Measurements from ENCODE around the gene SEMA4C.

SEMA4C gene

DNA sequence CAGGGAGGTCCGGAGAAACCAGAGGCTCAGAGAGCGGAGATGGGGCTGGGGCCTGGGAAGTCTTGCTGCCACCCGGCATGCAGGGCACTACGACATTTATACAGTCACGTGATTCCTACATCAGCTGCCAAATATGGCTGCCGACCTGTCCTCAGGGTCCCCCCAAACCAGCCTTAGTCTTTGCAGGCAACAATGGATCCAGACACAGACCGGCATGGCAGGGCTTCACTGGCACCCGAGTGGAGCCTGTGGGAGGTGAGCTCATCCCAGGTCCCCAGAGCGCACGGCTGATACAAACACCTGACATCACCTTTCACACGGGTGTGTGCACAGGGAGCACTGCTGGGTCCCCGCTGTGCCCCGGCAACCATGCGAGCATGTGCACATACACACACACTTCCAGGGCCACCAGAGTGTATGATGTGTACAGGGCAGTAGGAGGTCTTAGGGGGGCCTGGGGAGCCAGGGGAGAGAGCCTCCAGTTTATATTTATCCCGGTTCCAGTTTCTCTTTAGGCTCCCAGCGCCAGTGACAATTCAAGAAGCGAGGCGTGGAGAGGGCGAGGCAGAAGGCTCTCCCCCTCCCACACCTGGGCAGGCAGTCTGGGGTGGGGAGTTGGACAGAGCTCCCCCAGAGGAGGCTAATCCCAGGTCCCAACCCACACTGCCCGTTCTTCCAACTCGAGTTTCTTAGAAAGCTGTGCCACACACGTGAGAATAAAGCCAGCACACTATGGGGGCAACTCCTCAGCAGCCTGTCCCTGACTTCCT lies 2.7 kb downstream of the SEMA4C start:
- Histone ChIP-seq H3K4me1 (ENCODE audit: control insufficient read depth in 2 of 2, insufficient read depth in 1 of 2, low read depth in 1 of 2, low read length in 2 of 2) (peaks cover 9 to 16% of the 10 kb centered on the region in 2 donors), H3K23ac (ENCODE audit: low read depth, low read length, poor library complexity) (peak overlapping the region; percentile 66), H3K27me3 (ENCODE audit: control insufficient read depth in 3 of 3, insufficient read depth in 3 of 3, low read depth in 1 of 3, low read length in 3 of 3) (no peaks in the 10 kb centered on the region), H2BK12ac (ENCODE audit: low read length) (no peak overlapping the region), H2AK5ac (ENCODE audit: low read depth, low read length) (peak overlapping the region; percentile 3), H4K8ac (ENCODE audit: low read depth, low read length) (no peak overlapping the region), H3K18ac (ENCODE audit: low read length) (no peak overlapping the region), H2BK15ac (ENCODE audit: low read length) (no peak overlapping the region), H3K14ac (ENCODE audit: low read length) (peak overlapping the region; percentile 5), H3K27ac (replicated peaks; ENCODE audit: low read length) (no peak overlapping the region), H3K79me1 (ENCODE audit: low read depth, low read length) (peaks cover 41% of the 10 kb centered on the region), H3K36me3 (replicated peaks in 1 of 2; ENCODE audit: control insufficient read depth in 2 of 2, insufficient read depth in 2 of 2, low read length in 2 of 2) (peaks cover 48 to 53% of the 10 kb centered on the region in 2 donors), H2BK5ac (ENCODE audit: low read length) (no peak overlapping the region), H3K9ac (ENCODE audit: low read depth, low read length, poor library complexity) (peak overlapping the region; percentile 93), H4K91ac (ENCODE audit: low read depth, low read length, poor library complexity) (no peak overlapping the region), H3K4me3 (ENCODE audit: low read length in 2 of 2) (peak overlapping the region; percentile 93 to 95), H3K4ac (ENCODE audit: low read length) (no peak overlapping the region), H3K4me2 (ENCODE audit: insufficient read depth, low read length, poor library complexity, severe bottlenecking) (peak overlapping the region; percentile 58), H3K9me3 (replicated peaks in 1 of 2; ENCODE audit: control insufficient read depth in 2 of 2, insufficient read depth in 1 of 2, low read depth in 1 of 2, low read length in 2 of 2) (no peaks in the 10 kb centered on the region), H2BK120ac (ENCODE audit: low read depth, low read length) (no peak overlapping the region), H2AFZ (ENCODE audit: low read length) (no peak overlapping the region)
- no peak for DNase-seq (ENCODE audit: low spot score)
- no CpG with 5 or more reads among the region's 22 CpGs for WGBS, 2 donors (ENCODE audit: extremely low coverage in 2 of 2, insufficient read length in 2 of 2, insufficient replicate concordance in 1 of 2)

GRCh38 chr2:96866586-96866985 lies 3.3 kb downstream of the SEMA4C start:
- Histone ChIP-seq H3K9ac (ENCODE audit: low read depth, low read length, poor library complexity) (peak overlapping the region; percentile 7), H3K14ac (ENCODE audit: low read length) (no peak overlapping the region), H3K27me3 (ENCODE audit: control insufficient read depth in 3 of 3, insufficient read depth in 3 of 3, low read depth in 1 of 3, low read length in 3 of 3) (no peaks in the 10 kb centered on the region), H2BK120ac (ENCODE audit: low read depth, low read length) (no peak overlapping the region), H3K36me3 (replicated peaks in 1 of 2; ENCODE audit: control insufficient read depth in 2 of 2, insufficient read depth in 2 of 2, low read length in 2 of 2) (peaks cover 53 to 59% of the 10 kb centered on the region in 2 donors), H2BK15ac (ENCODE audit: low read length) (no peak overlapping the region), H3K4me3 (ENCODE audit: low read length in 2 of 2) (peak overlapping the region in 1 of 2 donors; percentile 93), H3K9me3 (replicated peaks in 1 of 2; ENCODE audit: control insufficient read depth in 2 of 2, insufficient read depth in 1 of 2, low read depth in 1 of 2, low read length in 2 of 2) (no peaks in the 10 kb centered on the region), H2AK5ac (ENCODE audit: low read depth, low read length) (no peak overlapping the region), H4K91ac (ENCODE audit: low read depth, low read length, poor library complexity) (no peak overlapping the region), H3K23ac (ENCODE audit: low read depth, low read length, poor library complexity) (peak overlapping the region; percentile 66), H3K18ac (ENCODE audit: low read length) (no peak overlapping the region), H3K4ac (ENCODE audit: low read length) (no peak overlapping the region), H2BK12ac (ENCODE audit: low read length) (no peak overlapping the region), H3K4me1 (ENCODE audit: control insufficient read depth in 2 of 2, insufficient read depth in 1 of 2, low read depth in 1 of 2, low read length in 2 of 2) (peaks cover 9 to 16% of the 10 kb centered on the region in 2 donors), H3K27ac (replicated peaks; ENCODE audit: low read length) (no peak overlapping the region), H4K8ac (ENCODE audit: low read depth, low read length) (no peak overlapping the region), H2BK5ac (ENCODE audit: low read length) (peak overlapping the region; percentile 68), H3K79me1 (ENCODE audit: low read depth, low read length) (peaks cover 41% of the 10 kb centered on the region), H3K4me2 (ENCODE audit: insufficient read depth, low read length, poor library complexity, severe bottlenecking) (no peak overlapping the region), H2AFZ (ENCODE audit: low read length) (no peak overlapping the region)
- no peak for DNase-seq (ENCODE audit: low spot score)
- WGBS, 2 donors (ENCODE audit: extremely low coverage in 2 of 2, insufficient read length in 2 of 2, insufficient replicate concordance in 1 of 2) = no CpG with 5 or more reads among the region's 8 CpGs

DNA sequence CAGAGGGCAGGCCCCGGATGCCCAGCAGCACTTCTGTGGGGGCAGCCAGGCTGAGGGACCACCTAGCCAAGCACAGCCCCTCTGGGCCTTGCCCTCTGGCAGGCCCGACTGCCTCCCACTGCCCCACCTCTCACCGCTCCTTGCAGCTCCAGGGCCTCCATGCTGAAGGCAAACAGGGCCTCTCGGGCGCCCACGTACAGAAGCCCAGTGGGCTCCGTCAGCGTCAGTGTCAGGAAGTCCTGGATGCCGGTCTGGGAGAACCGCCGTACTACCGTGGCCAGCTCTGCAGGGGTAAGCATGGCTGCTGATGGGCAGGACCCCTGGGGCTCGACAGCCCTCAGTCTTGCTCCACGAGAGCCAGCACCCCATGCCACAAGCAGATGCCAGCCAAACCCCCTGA lies 3.7 kb downstream of the SEMA4C start:
- Histone ChIP-seq H2AFZ (ENCODE audit: low read length) (no peak overlapping the region), H2BK15ac (ENCODE audit: low read length) (no peak overlapping the region), H3K79me1 (ENCODE audit: low read depth, low read length) (peaks cover 41% of the 10 kb centered on the region), H2AK5ac (ENCODE audit: low read depth, low read length) (no peak overlapping the region), H4K91ac (ENCODE audit: low read depth, low read length, poor library complexity) (no peak overlapping the region), H3K18ac (ENCODE audit: low read length) (no peak overlapping the region), H3K27ac (replicated peaks; ENCODE audit: low read length) (no peak overlapping the region), H3K4me1 (ENCODE audit: control insufficient read depth in 2 of 2, insufficient read depth in 1 of 2, low read depth in 1 of 2, low read length in 2 of 2) (peaks cover 9 to 16% of the 10 kb centered on the region in 2 donors), H3K27me3 (ENCODE audit: control insufficient read depth in 3 of 3, insufficient read depth in 3 of 3, low read depth in 1 of 3, low read length in 3 of 3) (no peaks in the 10 kb centered on the region), H2BK5ac (ENCODE audit: low read length) (peak overlapping the region; percentile 68), H3K4me2 (ENCODE audit: insufficient read depth, low read length, poor library complexity, severe bottlenecking) (no peak overlapping the region), H3K4me3 (ENCODE audit: low read length in 2 of 2) (no peak overlapping the region), H2BK12ac (ENCODE audit: low read length) (no peak overlapping the region), H3K4ac (ENCODE audit: low read length) (no peak overlapping the region), H4K8ac (ENCODE audit: low read depth, low read length) (peak overlapping the region; percentile 97), H3K23ac (ENCODE audit: low read depth, low read length, poor library complexity) (no peak overlapping the region), H3K36me3 (replicated peaks in 1 of 2; ENCODE audit: control insufficient read depth in 2 of 2, insufficient read depth in 2 of 2, low read length in 2 of 2) (peaks cover 57 to 63% of the 10 kb centered on the region in 2 donors), H3K14ac (ENCODE audit: low read length) (no peak overlapping the region), H2BK120ac (ENCODE audit: low read depth, low read length) (no peak overlapping the region), H3K9ac (ENCODE audit: low read depth, low read length, poor library complexity) (peak overlapping the region; percentile 60), H3K9me3 (replicated peaks in 1 of 2; ENCODE audit: control insufficient read depth in 2 of 2, insufficient read depth in 1 of 2, low read depth in 1 of 2, low read length in 2 of 2) (no peaks in the 10 kb centered on the region)
- DNase-seq (ENCODE audit: low spot score) = no peak
- no CpG with 5 or more reads among the region's 14 CpGs for WGBS, 2 donors (ENCODE audit: extremely low coverage in 2 of 2, insufficient read length in 2 of 2, insufficient replicate concordance in 1 of 2)

- Histone ChIP-seq H3K9me3 (replicated peaks in 1 of 2; ENCODE audit: control insufficient read depth in 2 of 2, insufficient read depth in 1 of 2, low read depth in 1 of 2, low read length in 2 of 2) (no peaks in the 10 kb centered on the region), H2BK12ac (ENCODE audit: low read length) (no peak overlapping the region), H3K18ac (ENCODE audit: low read length) (no peak overlapping the region), H3K23ac (ENCODE audit: low read depth, low read length, poor library complexity) (no peak overlapping the region), H2AFZ (ENCODE audit: low read length) (no peak overlapping the region), H2BK15ac (ENCODE audit: low read length) (no peak overlapping the region), H3K79me1 (ENCODE audit: low read depth, low read length) (peaks cover 41% of the 10 kb centered on the region), H2AK5ac (ENCODE audit: low read depth, low read length) (no peak overlapping the region), H3K9ac (ENCODE audit: low read depth, low read length, poor library complexity) (peak overlapping the region; percentile 72), H4K91ac (ENCODE audit: low read depth, low read length, poor library complexity) (no peak overlapping the region), H3K36me3 (replicated peaks in 1 of 2; ENCODE audit: control insufficient read depth in 2 of 2, insufficient read depth in 2 of 2, low read length in 2 of 2) (peaks cover 58 to 68% of the 10 kb centered on the region in 2 donors), H3K4me2 (ENCODE audit: insufficient read depth, low read length, poor library complexity, severe bottlenecking) (no peak overlapping the region), H3K4me1 (ENCODE audit: control insufficient read depth in 2 of 2, insufficient read depth in 1 of 2, low read depth in 1 of 2, low read length in 2 of 2) (peaks cover 7 to 14% of the 10 kb centered on the region in 2 donors), H3K14ac (ENCODE audit: low read length) (no peak overlapping the region), H3K27ac (replicated peaks; ENCODE audit: low read length) (no peak overlapping the region), H3K4me3 (ENCODE audit: low read length in 2 of 2) (no peak overlapping the region), H4K8ac (ENCODE audit: low read depth, low read length) (no peak overlapping the region), H2BK5ac (ENCODE audit: low read length) (no peak overlapping the region), H3K27me3 (ENCODE audit: control insufficient read depth in 3 of 3, insufficient read depth in 3 of 3, low read depth in 1 of 3, low read length in 3 of 3) (no peaks in the 10 kb centered on the region), H2BK120ac (ENCODE audit: low read depth, low read length) (no peak overlapping the region), H3K4ac (ENCODE audit: low read length) (no peak overlapping the region)
- no CpG with 5 or more reads among the region's 16 CpGs for WGBS, 2 donors (ENCODE audit: extremely low coverage in 2 of 2, insufficient read length in 2 of 2, insufficient replicate concordance in 1 of 2)
- DNase-seq (ENCODE audit: low spot score) = no peak
These were observed 4.2 kb downstream of the SEMA4C start for GRCh38 chr2:96865654-96866053.
